ENCODE data around the gene MX2.

MX2 gene

DNA sequence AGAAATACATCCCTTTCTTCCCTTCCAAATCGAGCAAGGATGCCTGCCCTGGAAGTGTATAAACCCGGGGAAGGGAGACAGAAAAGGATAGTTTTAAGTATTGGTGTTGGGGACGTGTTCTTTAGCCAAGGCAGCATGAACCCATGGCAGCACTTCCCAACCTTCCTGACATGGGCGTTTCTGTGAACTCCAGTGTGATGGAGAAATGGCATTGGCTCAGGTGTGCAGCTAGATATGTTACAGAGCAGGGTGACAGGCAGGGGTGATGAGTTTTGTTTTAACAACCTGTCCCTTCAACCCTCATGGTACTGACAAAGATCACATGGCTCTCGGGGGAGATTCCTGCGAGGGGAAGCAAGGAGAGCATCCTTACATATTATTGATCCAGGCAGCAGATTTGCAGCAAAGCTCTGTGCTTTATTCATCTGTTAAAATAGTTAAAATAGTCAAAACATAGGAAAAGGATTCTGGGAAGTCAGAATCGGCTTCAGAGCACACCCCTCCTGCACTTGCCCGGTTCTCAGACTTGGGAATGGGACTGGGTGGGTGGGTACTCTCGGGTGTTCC is 68.2 kb downstream of the MX2 start:
- no peak overlapping the region for H3K4me3 ChIP-seq (ENCODE audit: low read depth, low read length)
- TF ChIP-seq, protein P1, sequence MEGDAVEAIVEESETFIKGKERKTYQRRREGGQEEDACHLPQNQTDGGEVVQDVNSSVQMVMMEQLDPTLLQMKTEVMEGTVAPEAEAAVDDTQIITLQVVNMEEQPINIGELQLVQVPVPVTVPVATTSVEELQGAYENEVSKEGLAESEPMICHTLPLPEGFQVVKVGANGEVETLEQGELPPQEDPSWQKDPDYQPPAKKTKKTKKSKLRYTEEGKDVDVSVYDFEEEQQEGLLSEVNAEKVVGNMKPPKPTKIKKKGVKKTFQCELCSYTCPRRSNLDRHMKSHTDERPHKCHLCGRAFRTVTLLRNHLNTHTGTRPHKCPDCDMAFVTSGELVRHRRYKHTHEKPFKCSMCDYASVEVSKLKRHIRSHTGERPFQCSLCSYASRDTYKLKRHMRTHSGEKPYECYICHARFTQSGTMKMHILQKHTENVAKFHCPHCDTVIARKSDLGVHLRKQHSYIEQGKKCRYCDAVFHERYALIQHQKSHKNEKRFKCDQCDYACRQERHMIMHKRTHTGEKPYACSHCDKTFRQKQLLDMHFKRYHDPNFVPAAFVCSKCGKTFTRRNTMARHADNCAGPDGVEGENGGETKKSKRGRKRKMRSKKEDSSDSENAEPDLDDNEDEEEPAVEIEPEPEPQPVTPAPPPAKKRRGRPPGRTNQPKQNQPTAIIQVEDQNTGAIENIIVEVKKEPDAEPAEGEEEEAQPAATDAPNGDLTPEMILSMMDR (IDR thresholded peaks at IDR 0.05; ENCODE audit: low read depth, low read length), result no peak

DNA sequence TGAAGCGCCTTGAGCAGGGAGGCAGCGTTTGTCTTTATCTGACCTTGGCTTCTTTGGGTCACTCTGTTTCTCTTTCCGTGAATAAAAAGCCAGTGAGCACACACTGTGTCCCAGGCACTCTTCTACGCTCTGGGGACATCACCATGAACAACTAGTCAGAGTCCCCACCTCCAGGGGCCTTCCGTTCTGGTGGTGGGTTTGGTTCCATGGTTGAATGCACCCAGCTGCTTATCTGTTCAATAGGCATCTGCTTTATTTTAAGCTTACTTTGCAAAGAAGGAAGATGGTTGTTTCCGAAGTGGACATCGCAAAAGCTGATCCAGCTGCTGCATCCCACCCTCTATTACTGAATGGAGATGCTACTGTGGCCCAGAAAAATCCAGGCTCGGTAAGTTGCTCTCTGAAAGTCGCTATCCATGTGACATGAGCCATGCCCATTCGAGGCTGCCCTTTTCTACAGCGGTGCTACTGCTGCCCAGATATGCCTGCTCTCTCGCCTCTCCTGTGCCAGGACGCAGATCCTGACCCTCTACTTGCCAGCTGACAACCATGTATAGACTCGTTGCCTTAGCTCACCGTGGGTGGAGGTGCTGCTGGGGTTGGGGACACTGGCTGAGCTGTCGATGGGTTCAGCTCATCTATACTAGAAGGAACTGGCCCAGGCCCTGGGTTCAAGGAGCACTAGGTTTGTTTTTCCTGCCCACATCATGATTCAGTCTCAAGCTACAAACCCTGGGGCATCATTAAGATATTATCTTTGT is 70.1 kb downstream of the MX2 start:
- no peak overlapping the region for H3K4me3 ChIP-seq (ENCODE audit: low read depth, low read length)
- TF ChIP-seq, protein P1 (IDR thresholded peaks at IDR 0.05; ENCODE audit: low read depth, low read length), result no peak

DNA sequence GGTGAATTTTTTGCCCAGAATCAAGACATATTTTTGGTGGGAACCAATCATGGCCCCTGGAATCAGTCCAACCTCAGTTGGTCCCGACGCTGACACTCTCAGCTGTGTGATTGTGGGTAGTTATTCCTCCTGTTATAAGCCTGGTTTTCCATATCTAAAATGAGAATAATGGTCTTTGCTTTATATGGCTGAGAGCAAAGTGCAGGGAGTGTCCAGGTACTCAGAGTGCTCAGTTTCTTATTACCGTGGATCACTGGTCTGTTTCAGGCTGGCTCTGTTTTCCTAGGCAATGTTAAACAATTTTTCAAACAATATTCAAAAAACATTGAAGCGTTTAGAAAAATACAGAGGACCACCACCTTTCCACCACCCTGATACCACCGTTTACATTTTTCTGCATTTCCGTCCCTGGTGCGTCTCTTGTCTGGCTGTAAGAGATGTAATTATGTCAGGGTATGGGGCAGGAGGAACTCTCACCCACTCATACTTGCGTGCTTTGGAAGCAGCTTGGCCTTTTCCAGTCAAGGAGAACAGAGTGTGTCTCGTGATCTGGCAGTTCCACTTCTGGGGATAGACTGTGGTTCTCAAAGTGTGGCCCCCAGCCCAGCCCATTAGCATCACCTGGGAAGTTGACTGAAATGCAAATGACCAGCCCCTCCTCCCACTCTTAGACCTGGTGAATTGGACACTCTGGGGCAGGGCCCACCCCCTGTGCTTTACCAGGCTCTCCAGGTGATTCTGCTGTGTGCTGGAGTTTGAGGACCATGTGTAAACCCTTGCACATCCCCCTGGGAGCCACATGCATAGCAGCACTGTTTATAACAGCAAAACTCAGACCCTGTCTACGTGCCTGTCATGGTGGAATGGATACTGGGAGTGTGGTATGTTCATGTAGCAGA is 71.0 kb downstream of the MX2 start:
- no peak overlapping the region for H3K4me3 ChIP-seq (ENCODE audit: low read depth, low read length)
- TF ChIP-seq, protein P1 (IDR thresholded peaks at IDR 0.05; ENCODE audit: low read depth, low read length), result no peak

DNA sequence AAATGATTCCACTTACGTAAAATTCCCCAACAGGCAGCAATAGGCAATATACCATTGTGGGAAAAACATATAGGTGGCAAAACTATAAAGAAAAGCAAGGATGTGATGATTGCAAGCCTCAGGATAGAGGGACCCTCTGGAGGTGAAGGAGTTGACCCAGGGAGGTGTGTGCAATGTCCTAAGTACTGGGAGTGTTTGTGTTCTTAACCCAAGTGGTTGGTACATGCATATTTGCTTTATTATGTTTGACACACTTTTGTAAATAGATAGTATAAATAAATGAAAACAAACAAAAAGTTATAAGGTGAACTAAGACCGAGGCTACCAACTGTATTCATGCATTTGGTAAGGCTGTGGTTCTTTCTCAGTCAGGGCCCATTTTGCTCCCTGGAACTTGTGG is 71.7 kb downstream of the MX2 start:
- H3K4me3 ChIP-seq (ENCODE audit: low read depth, low read length), result no peak overlapping the region
- TF ChIP-seq, protein P1 (IDR thresholded peaks at IDR 0.05; ENCODE audit: low read depth, low read length), result no peak

DNA sequence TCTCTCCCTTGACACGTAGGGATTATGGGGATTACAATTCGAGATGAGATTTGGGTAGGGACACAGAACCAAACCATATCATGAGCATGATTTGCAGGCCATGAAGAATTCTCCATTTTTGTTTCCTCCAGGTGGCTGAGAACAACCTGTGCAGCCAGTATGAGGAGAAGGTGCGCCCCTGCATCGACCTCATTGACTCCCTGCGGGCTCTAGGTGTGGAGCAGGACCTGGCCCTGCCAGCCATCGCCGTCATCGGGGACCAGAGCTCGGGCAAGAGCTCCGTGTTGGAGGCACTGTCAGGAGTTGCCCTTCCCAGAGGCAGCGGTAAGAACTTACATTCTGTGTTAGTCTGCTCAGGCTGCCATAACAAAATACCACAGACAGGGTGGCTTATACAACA is 73.9 kb downstream of the MX2 start:
- TF ChIP-seq, protein P1 (IDR thresholded peaks at IDR 0.05; ENCODE audit: low read depth, low read length), result no peak
- no peak overlapping the region for H3K4me3 ChIP-seq (ENCODE audit: low read depth, low read length)

DNA sequence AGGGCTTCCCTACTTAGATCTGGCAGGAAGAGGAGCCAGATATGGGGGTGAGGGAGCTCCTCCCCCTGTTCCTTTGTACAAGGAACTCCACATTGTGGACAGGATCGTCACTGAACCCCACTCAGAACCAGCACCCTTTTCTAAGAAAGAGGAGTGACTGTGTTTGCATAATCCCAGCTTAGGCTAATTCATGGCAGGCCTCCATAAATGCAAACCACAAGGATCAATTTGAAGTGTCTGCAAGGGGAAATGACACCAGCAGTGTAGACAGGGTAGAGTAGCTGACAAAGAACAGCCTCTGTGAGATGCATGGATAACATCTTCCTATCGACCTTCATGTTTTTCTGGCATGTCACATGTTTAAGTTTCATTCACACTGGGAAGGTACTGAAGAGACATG is 75.9 kb downstream of the MX2 start:
- TF ChIP-seq, protein P1 (IDR thresholded peaks at IDR 0.05; ENCODE audit: low read depth, low read length), result no peak
- H3K4me3 ChIP-seq (ENCODE audit: low read depth, low read length), result no peak overlapping the region
